GM21619 (cell line): Measurements from ENCODE around the gene FRAT2.
"Not testable (repeated sequence)": the region's sequence is repeated elsewhere in the genome, so short reads cannot be mapped to it uniquely, and the experiment has no call there.

Experiments
- ATAC-seq: cut with Tn5 transposase; IDR thresholded peaks from one replicate; pipeline ENCODE4 v1.9.1; 2021; ENCODE audit not compliant: unreplicated experiment

Gene FRAT2

DNA sequence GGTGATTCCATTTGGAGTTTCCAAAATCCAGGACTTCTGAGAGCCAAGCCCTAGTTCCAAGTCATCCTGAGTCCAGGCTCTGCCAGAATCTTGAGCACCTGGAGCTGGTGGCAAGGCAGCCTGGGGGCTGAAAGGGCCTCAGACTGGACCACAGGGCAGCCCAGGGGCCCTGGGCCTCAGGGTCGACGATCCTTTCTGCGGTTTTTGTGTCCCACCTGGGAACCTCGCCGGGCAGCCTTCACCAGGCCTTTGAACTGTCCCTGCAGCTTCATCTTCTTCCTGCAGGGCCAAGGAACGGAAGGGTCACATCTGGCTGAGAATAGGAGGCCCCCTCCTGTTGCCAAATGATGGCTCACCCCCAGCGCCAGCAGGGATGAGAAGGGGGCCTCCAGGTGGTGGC lies 22.4 kb upstream of the FRAT2 start:
- ATAC-seq, result no peak

DNA sequence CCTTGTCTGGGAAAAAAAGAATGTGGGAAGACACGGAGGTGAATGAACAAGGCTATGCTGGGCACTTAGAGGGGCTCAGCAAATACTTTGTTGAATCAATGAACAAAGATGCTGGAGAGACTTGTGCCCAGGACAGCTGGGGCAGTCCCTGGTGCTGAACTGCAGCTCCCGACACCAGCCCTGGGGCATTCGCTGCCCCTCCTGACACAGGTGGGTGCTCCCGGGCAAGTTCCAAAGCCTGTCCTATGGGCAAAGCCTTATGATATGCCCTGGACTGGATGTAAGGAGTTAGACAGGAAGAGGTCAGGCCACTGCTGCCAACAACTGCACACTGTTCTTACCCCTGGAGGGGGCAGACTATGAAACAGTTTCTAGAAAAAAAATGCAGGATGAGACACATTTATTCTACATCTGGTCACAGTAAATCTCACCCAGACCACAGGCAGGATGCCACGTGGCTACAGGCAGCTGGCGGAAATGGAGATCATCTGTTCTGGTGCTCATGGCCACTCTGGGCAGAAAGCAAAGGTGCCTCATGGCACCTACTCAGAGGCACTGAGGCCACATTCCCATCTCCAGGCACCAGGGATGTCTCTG lies 21.9 kb upstream of the FRAT2 start:
- no peak for ATAC-seq

DNA sequence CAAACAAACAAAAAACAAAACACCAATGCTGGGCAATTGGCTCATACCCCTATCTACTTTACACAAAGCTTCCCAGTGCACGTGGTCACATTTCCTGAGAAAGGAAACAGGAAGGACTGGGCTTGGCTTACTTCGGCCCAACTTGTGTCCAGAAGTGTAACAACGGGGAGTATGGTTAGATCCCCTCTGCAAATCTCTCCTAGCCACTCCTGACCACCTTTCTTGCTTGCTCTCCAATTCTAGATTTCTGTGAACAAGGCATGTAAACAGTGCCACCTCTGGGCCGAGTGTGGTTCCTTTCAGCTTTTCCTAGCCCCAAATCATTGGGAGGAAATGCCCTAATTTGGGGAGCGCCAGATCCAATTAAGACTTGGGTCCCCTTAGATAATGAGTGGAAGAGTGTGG lies 21.0 kb upstream of the FRAT2 start:
- ATAC-seq, result no peak

DNA sequence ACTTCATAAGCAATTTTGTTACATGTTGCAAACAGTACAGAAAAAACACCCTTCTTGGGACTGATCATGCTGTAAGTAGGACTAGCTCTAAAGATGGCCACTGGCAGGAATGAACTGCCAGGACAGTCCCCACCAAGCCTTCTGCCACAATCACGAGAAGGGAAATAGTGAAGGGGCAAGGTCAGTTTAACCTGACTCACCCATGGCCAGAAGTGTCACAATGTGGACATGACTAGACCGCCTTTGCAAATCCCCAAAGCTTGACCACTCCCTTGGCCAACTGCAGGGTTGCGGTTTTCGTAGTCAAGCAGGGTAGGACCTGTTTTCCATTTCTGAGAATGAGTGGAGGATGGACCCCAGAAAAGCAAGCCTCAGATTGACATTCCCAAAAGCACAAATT lies 19.4 kb upstream of the FRAT2 start:
- ATAC-seq, result no peak

GRCh38 chr10:97349752-97350513 lies 15.4 kb upstream of the FRAT2 start:
- no peak for ATAC-seq

DNA sequence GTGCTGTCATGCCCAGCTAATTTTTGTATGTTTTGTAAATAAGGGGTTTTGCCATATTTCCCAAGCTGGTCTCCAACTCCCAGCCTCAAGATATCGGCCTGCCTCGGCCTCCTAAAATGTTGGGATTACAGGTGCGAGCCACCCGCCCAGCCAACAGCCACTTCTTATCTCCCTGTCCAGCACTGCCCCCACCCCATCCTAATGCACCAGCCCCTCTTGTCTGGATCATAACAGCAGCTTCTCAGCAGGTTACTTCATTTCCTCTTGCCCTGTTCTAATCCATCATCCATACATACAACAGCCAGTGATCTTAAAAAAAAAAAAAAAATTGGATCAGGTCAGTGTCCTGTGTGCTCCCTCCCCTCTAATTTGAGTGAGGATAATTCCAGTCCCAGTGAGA lies 12.8 kb upstream of the FRAT2 start:
- no peak for ATAC-seq

DNA sequence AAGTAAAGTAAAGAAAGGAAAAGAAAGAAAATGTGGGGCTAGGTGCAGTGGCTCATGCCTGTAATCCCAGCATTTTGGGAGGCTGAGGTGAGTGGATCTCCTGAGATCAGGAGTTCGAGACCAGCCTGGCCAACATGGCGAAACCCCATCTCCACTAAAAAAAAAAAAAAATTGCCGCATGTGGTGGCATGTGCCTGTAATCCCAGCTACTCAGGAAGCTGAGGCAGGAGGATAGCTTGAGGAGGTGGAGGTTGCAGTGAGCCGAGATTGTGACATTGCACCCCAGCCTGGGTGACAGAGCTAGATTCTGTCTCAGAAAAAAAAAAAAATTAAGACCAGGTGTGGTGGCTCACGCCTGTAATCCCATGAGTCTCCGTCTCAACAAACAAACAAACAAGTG lies 9.1 kb upstream of the FRAT2 start:
- not testable (repeated sequence) for ATAC-seq

GRCh38 chr10:97341416-97341815 lies 6.9 kb upstream of the FRAT2 start:
- no peak for ATAC-seq

DNA sequence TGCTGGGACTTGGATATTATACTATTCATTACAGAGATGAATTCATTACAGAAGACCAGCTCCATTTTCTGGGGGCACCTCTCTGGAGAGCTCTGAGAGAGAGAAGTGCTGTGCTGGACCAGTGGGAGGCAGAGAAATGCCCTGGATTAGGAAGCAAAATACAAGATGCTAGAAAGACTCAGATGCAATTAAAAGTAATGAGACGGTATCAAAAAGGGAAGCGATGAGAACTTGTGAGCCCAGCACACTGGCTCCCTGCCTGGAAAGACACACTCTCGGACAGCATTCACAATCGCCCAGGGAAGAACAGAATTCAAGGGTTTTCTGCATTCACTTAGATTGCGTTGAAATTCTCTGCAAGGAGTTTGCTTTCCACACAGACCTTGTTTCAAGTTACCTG lies 3.5 kb upstream of the FRAT2 start:
- no peak for ATAC-seq

- no peak for ATAC-seq
Measured at GRCh38 chr10:97336942-97337831, 2.7 kb upstream of the FRAT2 start.

DNA sequence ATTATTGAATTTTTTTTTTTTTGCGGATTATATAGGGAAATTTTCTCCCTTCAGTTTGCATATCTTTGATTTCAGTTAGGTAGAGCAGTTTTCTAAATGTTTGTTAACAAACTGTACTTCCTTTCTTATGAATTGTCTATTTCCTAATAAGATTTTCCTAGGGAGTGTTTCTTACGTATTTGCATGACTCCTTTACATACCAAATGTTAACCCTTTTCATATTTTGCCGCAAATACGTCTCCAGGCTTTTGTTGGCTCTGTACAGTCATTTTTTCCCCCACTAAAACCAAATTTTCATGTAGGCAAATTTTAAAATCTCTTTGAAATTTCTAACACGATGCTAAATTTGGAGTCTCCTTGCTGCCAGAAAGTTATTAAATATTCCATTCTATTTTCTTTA lies 1.9 kb upstream of the FRAT2 start:
- ATAC-seq, result no peak

DNA sequence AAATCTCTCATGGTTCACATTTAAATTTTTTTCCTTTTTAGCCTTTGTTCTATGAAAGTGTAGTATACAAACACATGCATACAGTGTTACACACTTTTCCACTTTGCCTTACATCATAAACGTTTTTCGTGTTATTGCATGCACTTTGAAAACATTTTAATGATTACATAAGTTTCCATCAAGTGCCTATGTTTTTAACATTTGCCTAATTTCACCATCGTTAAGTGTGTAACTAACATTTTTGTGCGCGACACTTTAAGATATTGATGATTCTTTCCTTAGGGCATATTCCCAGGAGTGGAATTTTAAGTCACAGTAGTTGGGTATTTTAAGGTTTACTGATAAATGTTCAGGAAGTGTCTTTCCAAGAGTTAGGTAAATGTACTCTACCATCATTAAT lies 1.5 kb upstream of the FRAT2 start:
- ATAC-seq, result no peak

GRCh38 chr10:97335188-97335619 lies 675 bp upstream of the FRAT2 start:
- ATAC-seq, result no peak

GRCh38 chr10:97333601-97334369 lies 744 bp downstream of the FRAT2 start:
- ATAC-seq, result peak; percentile 26

GRCh38 chr10:97333351-97333600 lies 1.3 kb downstream of the FRAT2 start:
- ATAC-seq, result no peak

- ATAC-seq, result no peak
Measured at GRCh38 chr10:97332591-97333350, 1.8 kb downstream of the FRAT2 start.

- no peak for ATAC-seq
Measured at GRCh38 chr10:97331153-97331703, 3.3 kb downstream of the FRAT2 start.

- no peak for ATAC-seq
Measured at GRCh38 chr10:97329766-97330165, 4.8 kb downstream of the FRAT2 start.

DNA sequence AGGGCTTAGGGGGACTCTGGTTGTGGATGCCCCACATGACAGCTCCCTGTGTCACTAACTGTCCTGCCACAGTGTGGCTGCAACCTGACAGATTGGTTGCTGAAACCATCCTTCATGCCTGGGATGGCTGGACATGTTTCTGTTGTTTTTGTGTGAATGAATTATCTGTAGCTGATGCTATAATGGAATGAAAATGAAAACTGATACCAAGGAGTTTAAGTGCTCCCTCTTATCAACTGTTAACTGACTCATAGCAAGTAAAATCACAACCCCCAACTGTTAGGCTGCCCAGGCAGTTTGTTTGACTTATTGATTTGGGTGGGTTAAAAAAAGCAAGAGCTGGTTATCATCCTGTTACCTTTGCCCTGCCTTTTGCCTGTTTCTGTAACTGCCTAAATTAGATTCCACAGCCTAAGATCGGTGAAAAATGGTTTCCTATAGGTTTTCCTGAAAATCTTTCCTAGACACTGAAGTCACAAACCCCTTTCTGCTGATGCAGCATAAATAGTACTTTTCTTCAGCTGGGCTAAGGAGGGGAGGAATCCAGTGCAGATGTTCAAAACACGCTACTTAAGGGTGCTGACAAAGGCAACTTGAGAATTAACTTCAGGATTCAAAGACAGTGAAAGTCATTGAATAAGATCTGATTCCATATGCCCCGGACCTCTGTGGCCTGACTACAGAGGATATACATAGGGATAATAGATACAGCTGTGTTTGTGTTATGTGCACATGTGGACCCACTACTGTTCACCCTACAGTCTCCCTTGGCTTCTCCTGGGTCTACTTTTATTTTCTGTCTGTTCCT lies 5.7 kb downstream of the FRAT2 start:
- no peak for ATAC-seq
